T-cell (primary cell): ENCODE results near the gene TARBP1. TPM values are rescaled to one million over a fixed set of nuclear protein-coding genes. Genes with fewer than 3 reads are reported as not detected.

Experiments used
- ATAC-seq, 4 experiments: fragments of 200-7000 bp in 3 of 4; fragments of 150-1000 bp in 1 of 4; cut with Tn5 transposase; replicated peaks in 1 of 4; 1 replicate in 3 of 4; 2 replicates in 1 of 4; pipeline ENCODE4 v1.10.0; 2021; ENCODE audit warnings: moderate library complexity in 3 of 4, mild to moderate bottlenecking in 2 of 4, moderate number of reproducible peaks in 1 of 4
- CTCF ChIA-PET, 2 donors: fragments of 300-600 bp; sonication (Branson Sonifier 250); formaldehyde crosslinking; loops; one replicate each; lab custom pipeline; 2022; ENCODE audit warnings: antibody characterized with exemption in 2 of 2; lab: Charles Lee
- POLR2A ChIA-PET, 2 donors: fragments of 300-600 bp; sonication (Branson Sonifier 250); formaldehyde crosslinking; loops; one replicate each; lab custom pipeline; 2022; ENCODE audit warnings: antibody characterized with exemption in 2 of 2; lab: Charles Lee
- DNase-seq, 35 experiments: peaks; one replicate each; pipeline versions ENCODE4 v3.0.0 to v3.0.0-alpha.2; 2013 to 2023
- H3K27ac ChIP-seq: one replicate; pipeline ENCODE4 v1.5.1; 2013; ENCODE audit warnings: low read length
- H3K27me3 ChIP-seq, 2 experiments: replicated peaks in 1 of 2; 1 replicate in 1 of 2; 2 replicates in 1 of 2; pipeline versions ENCODE4 v1.6.1 to v1.7.0; 2013; ENCODE audit warnings: low read length in 1 of 2, mixed read lengths in 1 of 2; ENCODE audit not compliant: control insufficient read depth in 2 of 2, insufficient read depth in 2 of 2; ENCODE audit errors: extremely low read depth in 1 of 2
- H3K36me3 ChIP-seq, 2 donors: 1 replicate in 1 of 2; 2 replicates in 1 of 2; pipeline versions ENCODE4 v1.6.1 to v1.7.0; 2013; ENCODE audit warnings: low read length in 1 of 2; ENCODE audit not compliant: control insufficient read depth in 2 of 2, insufficient read depth in 1 of 2; ENCODE audit errors: extremely low read depth in 1 of 2
- H3K4me1 ChIP-seq, 2 experiments: 1 replicate in 1 of 2; 2 replicates in 1 of 2; pipeline versions ENCODE4 v1.6.1 to v1.7.0; 2013; ENCODE audit warnings: low read length in 2 of 2, mixed read lengths in 1 of 2; ENCODE audit not compliant: insufficient read depth in 2 of 2, control insufficient read depth in 1 of 2; ENCODE audit errors: extremely low read depth in 1 of 2
- H3K4me3 ChIP-seq, 2 donors: 1 replicate in 1 of 2; 2 replicates in 1 of 2; pipeline versions ENCODE4 v1.5.1 to v1.7.0; 2013; ENCODE audit warnings: mild to moderate bottlenecking in 2 of 2, low read length in 1 of 2, moderate library complexity in 1 of 2; ENCODE audit not compliant: control insufficient read depth in 1 of 2; ENCODE audit errors: extremely low read depth in 1 of 2
- H3K9me3 ChIP-seq: 2 replicates; pipeline ENCODE4 v1.7.0; 2013
- H3K27ac Mint-ChIP-seq, 2 donors: one replicate each; pipeline ENCODE4 v1.8.0; 2020 to 2021; ENCODE audit warnings: mild to moderate bottlenecking in 2 of 2, mixed read lengths in 2 of 2
- H3K27me3 Mint-ChIP-seq, 2 donors: one replicate each; pipeline ENCODE4 v1.8.0; 2021 to 2022; ENCODE audit warnings: mixed read lengths in 2 of 2
- H3K36me3 Mint-ChIP-seq: one replicate; pipeline ENCODE4 v1.8.0; 2021; ENCODE audit warnings: mixed read lengths
- H3K4me1 Mint-ChIP-seq, 3 donors: one replicate each; pipeline ENCODE4 v1.8.0; 2020 to 2022; ENCODE audit warnings: mixed read lengths in 3 of 3, mild to moderate bottlenecking in 1 of 3
- H3K4me3 Mint-ChIP-seq, 3 donors: one replicate each; pipeline ENCODE4 v1.8.0; 2020 to 2022; ENCODE audit warnings: mild to moderate bottlenecking in 3 of 3, mixed read lengths in 3 of 3, moderate library complexity in 3 of 3
- H3K9me3 Mint-ChIP-seq, 3 donors: one replicate each; pipeline ENCODE4 v1.8.0; 2020 to 2022; ENCODE audit warnings: mixed read lengths in 3 of 3
- WGBS: methylation state at CpG from one replicate; pipeline ENCODE4 v1.1.5; 2013; ENCODE audit warnings: missing lambda C conversion rate; ENCODE audit not compliant: insufficient coverage; 5-methylcytosine and 5-hydroxymethylcytosine counted together
- total RNA-seq, 35 experiments: library from RNA in 6 of 35; stranded (reverse) in 6 of 35; fragments of 120-200 nt in 1 of 35; gene quantifications; one replicate each; pipeline versions ENCODE4 v1.2.1 to v1.2.4 and lab custom pipeline; 2013 to 2026

The TARBP1 gene
- total RNA-seq, 5 donors from 2014 or later (not counting 1 experiment from before 2014, with no cell fraction given) = 33.9 to 60.7 (median 40.6) TPM

DNA sequence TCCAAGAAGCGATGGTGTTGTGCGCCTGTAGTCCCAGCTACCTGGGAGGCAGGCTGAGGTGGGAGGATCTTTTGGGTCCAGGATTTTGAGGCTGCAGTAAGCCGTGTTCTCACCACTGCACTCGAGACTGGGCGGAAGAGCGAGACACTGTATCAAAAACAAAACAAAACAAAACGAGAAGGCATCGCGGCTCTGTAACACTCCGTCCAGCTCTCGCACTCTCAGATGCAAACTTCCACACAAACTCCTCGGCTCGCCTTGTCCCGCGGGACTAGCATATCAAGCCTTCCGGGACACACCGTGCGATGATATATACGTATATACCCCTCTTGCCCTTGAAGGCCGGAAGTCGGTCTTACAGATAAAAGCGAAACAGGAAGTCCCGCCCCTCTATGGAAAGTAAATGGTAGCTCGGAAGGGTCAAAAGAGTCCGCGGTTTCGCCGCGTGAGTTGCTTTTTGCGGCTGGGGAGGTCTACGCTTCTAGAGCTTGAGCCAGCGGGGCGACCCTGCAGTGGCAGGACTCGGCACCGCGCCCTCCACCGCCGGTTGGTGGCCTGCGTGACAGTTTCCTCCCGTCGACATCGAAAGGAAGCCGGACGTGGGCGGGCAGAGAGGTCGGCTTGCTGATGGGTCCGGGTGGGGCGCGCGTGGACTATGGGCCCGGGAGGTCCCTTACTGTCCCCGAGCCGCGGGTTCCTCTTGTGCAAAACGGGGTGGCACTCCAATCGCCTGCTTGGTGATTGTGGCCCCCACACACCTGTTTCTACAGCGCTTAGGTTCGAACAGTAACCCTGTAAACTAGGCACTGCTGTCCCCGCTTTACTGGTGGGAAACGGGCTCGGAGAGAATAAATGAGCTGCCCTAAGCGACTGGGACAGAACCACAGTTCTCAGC lies 105.7 kb downstream of the TARBP1 start, which contains the start of gene COA6:
TSS of gene COA6 (plus strand) at position 393 of the 895 bp plus-strand sequence. CDS start at position 404, 11 bp downstream.
- peaks cover 0 to 26% of the 10 kb centered on the region in 2 donors for H3K36me3 ChIP-seq
- ChIA-PET POLR2A (interaction anchor here (0.6 to 1.0 kb wide), 9 partner anchors 11 to 238 kb away, joined by 3 to 5 read pairs (median 3); no protein-coding TSS in a partner anchor), CTCF (interaction anchor here (0.6 to 1.5 kb wide), 8 partner anchors 11 to 1131 kb away, joined by 3 to 7 read pairs (median 4); no protein-coding TSS in a partner anchor)
- no peaks in the 10 kb centered on the region for H3K27me3 ChIP-seq
- under 1% methylated on average over 57 of the region's 62 CpGs for WGBS
- peaks cover 13 to 31% of the 10 kb centered on the region in 2 experiments for H3K4me1 ChIP-seq
- Mint-ChIP-seq H3K4me1 (peaks cover 53 to 70% (median 55%) of the 10 kb centered on the region in 3 donors), H3K27ac (peak within 1 kb of the TSS; percentile 98 to 100), H3K9me3 (no peaks in the 10 kb centered on the region), H3K36me3 (peaks cover 23% of the 10 kb centered on the region), H3K27me3 (no peaks in the 10 kb centered on the region), H3K4me3 (peak within 1 kb of the TSS; percentile 92 to 96 (median 96))
- H3K4me3 ChIP-seq = peak within 1 kb of the TSS; percentile 83 to 97
- ATAC-seq (peak; percentile 89 to 91 (median 90)), DNase-seq (peak; percentile 77 to 94 (median 84))
- H3K9me3 ChIP-seq = no peaks in the 10 kb centered on the region
- peak within 1 kb of the TSS; percentile 94 for H3K27ac ChIP-seq

DNA sequence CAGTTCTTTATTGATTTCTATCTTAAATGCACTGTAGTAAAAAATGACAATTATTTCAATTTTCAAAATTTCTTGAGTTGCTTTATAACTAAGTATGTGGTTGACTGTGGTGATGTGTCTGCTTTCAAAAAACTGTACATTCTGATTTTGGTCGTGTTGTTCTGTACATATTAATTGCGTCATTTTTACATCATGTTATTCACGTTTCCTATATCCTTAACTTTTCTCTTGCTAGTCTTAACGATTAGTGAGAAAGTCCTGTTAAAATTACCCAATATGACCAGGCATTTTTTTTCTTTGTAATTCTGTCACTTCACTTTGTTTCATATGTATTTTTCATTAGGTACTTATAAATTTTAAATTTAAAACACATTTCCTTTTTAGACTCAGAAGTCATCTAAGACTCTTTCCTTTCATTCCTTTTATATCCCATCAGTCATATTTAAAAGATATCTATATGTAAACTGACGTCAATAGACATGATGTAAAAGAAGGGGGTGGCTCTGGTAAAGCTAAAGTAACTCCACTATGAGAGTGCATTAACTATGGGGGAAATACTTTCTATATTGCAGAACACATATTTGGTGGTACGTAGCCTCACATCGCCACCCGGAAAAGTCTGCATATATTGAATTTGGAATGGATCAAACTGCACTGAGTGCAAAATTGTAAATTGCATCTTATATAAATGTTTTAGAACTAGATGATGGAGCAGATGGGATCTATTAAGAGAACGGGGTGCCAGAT lies 106.8 kb downstream of the TARBP1 start:
- ATAC-seq (no peak), DNase-seq (no peak)
- Histone ChIP-seq H3K27ac (no peak overlapping the region), H3K27me3 (no peaks in the 10 kb centered on the region), H3K4me3 (peak overlapping the region in 1 of 2 donors; percentile 83), H3K9me3 (no peaks in the 10 kb centered on the region), H3K4me1 (peaks cover 13 to 26% of the 10 kb centered on the region in 2 experiments), H3K36me3 (peaks cover 0 to 16% of the 10 kb centered on the region in 2 donors)
- H3K4me3 Mint-ChIP-seq = peak overlapping the region; percentile 92 to 96 (median 96)
- WGBS = 100% methylated on average over 2 of the region's 9 CpGs
- CTCF ChIA-PET = interaction anchor here in 1 of 2 donors (0.7 to 1.5 kb wide), 3 partner anchors 15 to 62 kb away, joined by 3 to 5 read pairs (median 3); no protein-coding TSS in a partner anchor
- POLR2A ChIA-PET = no interaction called here
- H3K27me3 Mint-ChIP-seq = no peaks in the 10 kb centered on the region
- peak overlapping the region; percentile 98 to 100 for H3K27ac Mint-ChIP-seq
- H3K36me3 Mint-ChIP-seq = peaks cover 13% of the 10 kb centered on the region
- peaks cover 43 to 63% (median 51%) of the 10 kb centered on the region in 3 donors for H3K4me1 Mint-ChIP-seq
- no peaks in the 10 kb centered on the region for H3K9me3 Mint-ChIP-seq

DNA sequence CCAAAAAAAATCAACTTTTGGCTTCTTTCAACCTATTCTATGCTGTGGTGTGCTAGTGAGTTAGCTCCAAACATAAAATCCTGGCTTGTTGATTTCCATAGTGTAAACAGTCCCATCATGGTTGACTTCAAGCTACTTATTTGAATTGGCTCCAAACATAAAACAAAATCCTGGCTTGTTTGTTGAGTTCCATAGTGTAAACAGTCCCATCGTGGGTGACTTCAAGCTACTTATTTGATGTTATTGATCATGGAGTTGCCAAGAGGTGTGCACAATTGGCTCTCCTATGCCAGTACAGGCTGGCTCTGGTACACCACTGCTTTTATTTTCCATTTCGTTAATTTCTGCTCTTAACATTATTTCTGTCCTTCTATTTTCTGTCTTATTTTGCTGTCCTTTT lies 107.6 kb downstream of the TARBP1 start:
- no peak overlapping the region for H3K27ac ChIP-seq
- no peaks in the 10 kb centered on the region for H3K27me3 Mint-ChIP-seq
- H3K36me3 ChIP-seq = peaks cover 0 to 10% of the 10 kb centered on the region in 2 donors
- H3K9me3 ChIP-seq = no peaks in the 10 kb centered on the region
- H3K4me3 ChIP-seq = no peak overlapping the region
- peak overlapping the region in 1 of 3 donors; percentile 96 for H3K4me3 Mint-ChIP-seq
- no peak for DNase-seq
- H3K36me3 Mint-ChIP-seq = peaks cover 7% of the 10 kb centered on the region
- peak overlapping the region in 1 of 2 donors; percentile 64 for H3K27ac Mint-ChIP-seq
- WGBS = no CpG with 5 or more reads among the region's 2 CpGs
- POLR2A ChIA-PET = interaction anchor here in 1 of 2 donors (0.6 kb wide), 1 partner anchor 15 kb away, joined by 7 read pairs; no protein-coding TSS in a partner anchor
- H3K27me3 ChIP-seq = peaks cover 0 to 2% of the 10 kb centered on the region in 2 experiments
- H3K9me3 Mint-ChIP-seq = no peaks in the 10 kb centered on the region
- CTCF ChIA-PET = interaction anchor here in 1 of 2 donors (1.5 kb wide), 1 partner anchor 14 kb away, joined by 5 read pairs; no protein-coding TSS in a partner anchor
- H3K4me1 Mint-ChIP-seq = peaks cover 37 to 59% (median 47%) of the 10 kb centered on the region in 3 donors
- no peak for ATAC-seq
- H3K4me1 ChIP-seq = peaks cover 13 to 26% of the 10 kb centered on the region in 2 experiments

DNA sequence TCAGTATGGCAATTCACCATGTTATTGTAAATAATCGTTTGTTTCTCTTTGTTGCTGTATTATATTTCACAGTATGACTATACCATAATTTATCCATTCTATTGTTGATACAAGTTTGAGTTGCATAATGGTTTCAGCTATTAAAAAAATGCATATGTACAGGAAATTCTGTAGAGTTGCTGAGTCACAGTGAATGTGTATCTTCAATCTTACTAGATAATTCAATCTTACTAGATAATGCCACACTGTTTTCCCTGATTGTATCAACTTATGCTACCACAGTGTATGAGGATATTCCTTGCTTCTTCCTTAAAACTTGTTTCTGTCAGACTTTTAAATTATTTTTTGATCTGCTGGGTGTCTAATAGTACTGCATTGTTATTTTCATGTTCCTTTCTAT lies 109.2 kb downstream of the TARBP1 start:
- Histone ChIP-seq H3K4me3 (no peak overlapping the region), H3K9me3 (no peaks in the 10 kb centered on the region), H3K27me3 (peaks cover 0 to 2% of the 10 kb centered on the region in 2 experiments), H3K4me1 (peaks cover 12% of the 10 kb centered on the region in 2 experiments), H3K27ac (no peak overlapping the region), H3K36me3 (no peaks in the 10 kb centered on the region)
- CTCF ChIA-PET = no interaction called here
- H3K36me3 Mint-ChIP-seq = no peaks in the 10 kb centered on the region
- peaks cover 28 to 44% (median 32%) of the 10 kb centered on the region in 3 donors for H3K4me1 Mint-ChIP-seq
- H3K27me3 Mint-ChIP-seq = no peaks in the 10 kb centered on the region
- no peak for ATAC-seq
- no CpG with 5 or more reads among the region's 1 CpG for WGBS
- H3K4me3 Mint-ChIP-seq = no peak overlapping the region
- DNase-seq = no peak
- no peaks in the 10 kb centered on the region for H3K9me3 Mint-ChIP-seq
- peak overlapping the region in 1 of 2 donors; percentile 56 for H3K27ac Mint-ChIP-seq
- POLR2A ChIA-PET = no interaction called here

DNA sequence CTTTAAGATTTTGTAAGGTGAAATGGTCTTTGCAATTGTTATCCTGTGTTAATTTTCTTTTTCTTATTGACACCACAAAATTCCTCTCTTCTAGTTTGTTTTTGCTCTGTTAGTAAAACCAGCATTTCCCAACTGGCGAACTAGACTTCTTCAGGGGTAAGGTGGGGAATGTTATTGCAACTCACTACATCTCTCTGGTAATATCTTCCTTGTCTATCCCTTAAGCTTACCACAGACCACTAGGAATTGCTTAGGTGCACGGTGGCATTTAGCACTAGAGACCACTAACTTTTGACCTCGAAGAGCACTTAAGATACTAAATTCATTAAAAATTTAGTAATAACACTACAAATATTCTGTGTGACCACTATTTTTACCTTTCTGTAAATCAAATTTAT lies 109.9 kb downstream of the TARBP1 start:
- H3K27ac Mint-ChIP-seq = peak overlapping the region; percentile 45 to 65
- Histone ChIP-seq H3K27ac (no peak overlapping the region), H3K27me3 (peaks cover 0 to 2% of the 10 kb centered on the region in 2 experiments), H3K36me3 (no peaks in the 10 kb centered on the region), H3K9me3 (no peaks in the 10 kb centered on the region), H3K4me3 (no peak overlapping the region), H3K4me1 (peaks cover 5 to 6% of the 10 kb centered on the region in 2 experiments)
- H3K9me3 Mint-ChIP-seq = no peaks in the 10 kb centered on the region
- ATAC-seq = no peak
- DNase-seq = no peak
- H3K4me1 Mint-ChIP-seq = peaks cover 21 to 37% (median 25%) of the 10 kb centered on the region in 3 donors
- H3K36me3 Mint-ChIP-seq = no peaks in the 10 kb centered on the region
- H3K27me3 Mint-ChIP-seq = no peaks in the 10 kb centered on the region
- ChIA-PET CTCF (no interaction called here), POLR2A (no interaction called here)
- no CpG with 5 or more reads among the region's 3 CpGs for WGBS
- no peak overlapping the region for H3K4me3 Mint-ChIP-seq
